MM.1S (cell line): ENCODE data around the gene NKX2-2.

ENCODE experiments used
- DNase-seq: peaks from one replicate; pipeline ENCODE4 v3.0.0-alpha.2; 2015
- H2AFZ ChIP-seq: fragments of 300-600 bp; sonication (generic); 2 replicates; pipeline ENCODE4 v1.6.0; 2016; ENCODE audit warnings: antibody characterized with exemption, low read length
- H3F3A ChIP-seq: fragments of 300-600 bp; sonication (generic); 2 replicates; pipeline ENCODE4 v1.6.1; 2016; ENCODE audit warnings: mild to moderate bottlenecking, antibody characterized with exemption, low read length, moderate library complexity, mixed read lengths; ENCODE audit not compliant: insufficient read depth
- H3K27ac ChIP-seq: fragments of 300-600 bp; sonication (generic); 2 replicates; pipeline ENCODE4 v1.5.1; 2016; ENCODE audit warnings: mild to moderate bottlenecking, low read length
- H3K27me3 ChIP-seq: fragments of 300-600 bp; sonication (generic); replicated peaks from 2 replicates; pipeline ENCODE4 v1.6.0; 2016; ENCODE audit warnings: low read length; ENCODE audit not compliant: insufficient read depth
- H3K36me3 ChIP-seq: fragments of 300-600 bp; sonication (generic); replicated peaks from 2 replicates; pipeline ENCODE4 v1.6.1; 2016; ENCODE audit warnings: mild to moderate bottlenecking, low read length, mixed read lengths; ENCODE audit not compliant: insufficient read depth
- H3K4me1 ChIP-seq: fragments of 300-600 bp; sonication (generic); 2 replicates; pipeline ENCODE4 v1.6.1; 2016; ENCODE audit warnings: low read length, mixed read lengths
- H3K4me2 ChIP-seq: fragments of 300-600 bp; sonication (generic); 2 replicates; pipeline ENCODE4 v1.6.0; 2016; ENCODE audit warnings: low read depth, low read length
- H3K4me3 ChIP-seq: fragments of 300-600 bp; sonication (generic); 2 replicates; pipeline ENCODE4 v1.5.1; 2016; ENCODE audit warnings: low read length, mixed read lengths
- H3K79me2 ChIP-seq: fragments of 300-600 bp; sonication (generic); 2 replicates; pipeline ENCODE4 v1.6.1; 2016; ENCODE audit warnings: mixed run types, low read length, mixed read lengths
- H3K9ac ChIP-seq: fragments of 300-600 bp; sonication (generic); 2 replicates; pipeline ENCODE4 v1.6.1; 2016; ENCODE audit warnings: low read length, mixed read lengths
- H3K9me2 ChIP-seq: fragments of 300-600 bp; sonication (generic); replicated peaks from 2 replicates; pipeline ENCODE4 v1.6.1; 2016; ENCODE audit warnings: mild to moderate bottlenecking, low read length, mixed read lengths; ENCODE audit not compliant: insufficient read depth
- H3K9me3 ChIP-seq: fragments of 300-600 bp; sonication (generic); replicated peaks from 2 replicates; pipeline ENCODE4 v1.6.1; 2016; ENCODE audit warnings: mild to moderate bottlenecking, low read length, mixed read lengths; ENCODE audit not compliant: insufficient read depth
- H4K20me1 ChIP-seq: fragments of 300-600 bp; sonication (generic); 2 replicates; pipeline ENCODE4 v1.6.1; 2016; ENCODE audit warnings: mild to moderate bottlenecking, low read length, moderate library complexity, mixed read lengths; ENCODE audit not compliant: insufficient read depth
- CTCF ChIP-seq: fragments of 300-600 bp; sonication (generic); IDR thresholded peaks from 2 replicates; pipeline ENCODE4 v1.5.1; 2016; ENCODE audit warnings: antibody characterized with exemption, low read length, mixed read lengths
- EZH2 ChIP-seq: fragments of 300-600 bp; sonication (generic); optimal IDR thresholded peaks from 2 replicates; pipeline ENCODE3; 2017; ENCODE audit warnings: low read depth, mild to moderate bottlenecking, antibody characterized with exemption, low read length, mixed read lengths
- EZH2phosphoT487 ChIP-seq: fragments of 300-600 bp; sonication (generic); IDR thresholded peaks from 2 replicates; pipeline ENCODE4 v1.6.1; 2018; ENCODE audit warnings: antibody characterized with exemption, low read length

Gene NKX2-2

GRCh38 chr20:21521596-21522480, 8.0 kb upstream of the NKX2-2 start:
- no peak overlapping the region for H3K4me2 ChIP-seq

GRCh38 chr20:21520702-21521595, 7.1 kb upstream of the NKX2-2 start:
- Histone ChIP-seq H3K27me3 (peaks cover 56% of the 10 kb centered on the region), H3K4me1 (no peaks in the 10 kb centered on the region)

More at GRCh38 chr20:21521596-21522480, 8.0 kb upstream of the NKX2-2 start:
- no peaks in the 10 kb centered on the region for H3F3A ChIP-seq
- no peaks in the 10 kb centered on the region for H3K9me2 ChIP-seq
- no peaks in the 10 kb centered on the region for H3K9me3 ChIP-seq
- no peak for DNase-seq
- no peaks in the 10 kb centered on the region for H3K4me1 ChIP-seq
- no peaks in the 10 kb centered on the region for H3K36me3 ChIP-seq
- H3K9ac ChIP-seq = no peak overlapping the region
- no peak overlapping the region for H3K4me3 ChIP-seq
- peaks cover 47% of the 10 kb centered on the region for H3K27me3 ChIP-seq
- TF ChIP-seq CTCF (no peak), EZH2 (no peak), EZH2phosphoT487 (no peak)
- no peak overlapping the region for H3K27ac ChIP-seq
- no peaks in the 10 kb centered on the region for H4K20me1 ChIP-seq
- no peak overlapping the region for H2AFZ ChIP-seq
- H3K79me2 ChIP-seq = no peaks in the 10 kb centered on the region

GRCh38 chr20:21519136-21519584, 5.3 kb upstream of the NKX2-2 start:
- H2AFZ ChIP-seq = no peak overlapping the region
- no peak overlapping the region for H3K4me2 ChIP-seq
- no peak for DNase-seq
- no peaks in the 10 kb centered on the region for H3K4me1 ChIP-seq
- H3K9ac ChIP-seq = no peak overlapping the region
- H3K9me3 ChIP-seq = no peaks in the 10 kb centered on the region
- H3K36me3 ChIP-seq = no peaks in the 10 kb centered on the region
- TF ChIP-seq CTCF (no peak), EZH2 (no peak), EZH2phosphoT487 (no peak)
- H3K27me3 ChIP-seq = peaks cover 68% of the 10 kb centered on the region
- no peaks in the 10 kb centered on the region for H3F3A ChIP-seq
- no peaks in the 10 kb centered on the region for H3K79me2 ChIP-seq
- no peaks in the 10 kb centered on the region for H4K20me1 ChIP-seq
- H3K9me2 ChIP-seq = no peaks in the 10 kb centered on the region
- H3K4me3 ChIP-seq = no peak overlapping the region
- no peak overlapping the region for H3K27ac ChIP-seq

More at GRCh38 chr20:21520702-21521595, 7.1 kb upstream of the NKX2-2 start:
- Histone ChIP-seq H3F3A (no peaks in the 10 kb centered on the region), H3K4me2 (no peak overlapping the region), H3K36me3 (no peaks in the 10 kb centered on the region), H4K20me1 (no peaks in the 10 kb centered on the region), H3K9me3 (no peaks in the 10 kb centered on the region), H3K9me2 (no peaks in the 10 kb centered on the region), H2AFZ (no peak overlapping the region), H3K9ac (no peak overlapping the region), H3K27ac (no peak overlapping the region), H3K79me2 (no peaks in the 10 kb centered on the region), H3K4me3 (no peak overlapping the region)
- TF ChIP-seq EZH2 = no peak
- no peak for TF ChIP-seq CTCF
- no peak for TF ChIP-seq EZH2phosphoT487
- no peak for DNase-seq
